NAMALWA (cell line): ENCODE data around the gene ALKBH8.
A peak's percentile ranks its signal among the peaks of the same experiment; 100 is the strongest.
"Not testable (repeated sequence)": the region's sequence is repeated elsewhere in the genome, so short reads cannot be mapped to it uniquely, and the experiment has no call there.

Experiments
- DNase-seq: peaks from one replicate; pipeline ENCODE4 v3.0.0-alpha.2; 2015; ENCODE audit warnings: low spot score

The ALKBH8 gene

DNA sequence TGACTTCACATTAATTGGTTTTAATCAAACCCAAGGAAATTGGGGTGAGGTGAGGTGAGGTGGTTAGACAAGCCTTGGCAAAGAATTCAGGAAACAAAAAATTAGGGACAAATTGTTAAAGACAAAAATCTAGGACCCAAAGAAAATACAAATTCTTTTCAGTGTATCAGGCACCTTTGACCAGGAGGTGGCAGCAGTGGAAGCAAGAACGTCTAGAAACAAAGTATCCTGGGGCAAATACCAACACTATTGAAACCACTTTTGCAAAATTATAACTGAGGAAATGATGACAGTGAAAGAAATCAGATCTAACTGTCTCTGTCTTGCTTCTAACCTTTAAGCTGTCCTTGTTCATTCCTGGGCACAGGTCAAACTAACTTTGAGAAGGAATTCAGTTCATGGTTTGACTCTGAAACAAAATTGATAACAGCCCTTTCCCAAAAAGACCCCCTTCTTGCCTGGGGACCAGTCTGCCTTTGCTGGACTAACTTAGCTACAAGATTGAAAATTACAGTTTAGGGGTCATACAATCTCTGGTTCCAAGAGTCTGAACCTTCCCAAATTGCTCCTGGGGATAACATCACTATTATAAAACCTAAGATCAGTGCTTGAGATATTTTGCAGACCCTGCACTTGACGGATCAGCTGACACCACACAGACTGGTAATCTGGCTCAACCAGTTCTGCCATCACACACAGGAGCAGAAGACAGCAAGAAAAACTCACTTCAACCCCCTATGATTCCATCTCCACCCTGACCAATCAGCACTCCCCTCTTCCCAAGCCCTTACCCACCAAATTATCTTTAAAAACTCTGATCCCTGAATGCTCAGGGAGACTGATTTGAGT is 11.2 kb upstream of the ALKBH8 start:
- DNase-seq: peak; percentile 74

- DNase-seq: no peak
Observed at GRCh38 chr11:107573438-107573837, 7.9 kb upstream of the ALKBH8 start.

- DNase-seq: no peak
Observed at GRCh38 chr11:107570015-107570414, 4.5 kb upstream of the ALKBH8 start.

GRCh38 chr11:107567739-107568335 is 2.3 kb upstream of the ALKBH8 start:
- DNase-seq: peak; percentile 57

GRCh38 chr11:107566569-107566968 is 1.0 kb upstream of the ALKBH8 start:
- DNase-seq: no peak

DNA sequence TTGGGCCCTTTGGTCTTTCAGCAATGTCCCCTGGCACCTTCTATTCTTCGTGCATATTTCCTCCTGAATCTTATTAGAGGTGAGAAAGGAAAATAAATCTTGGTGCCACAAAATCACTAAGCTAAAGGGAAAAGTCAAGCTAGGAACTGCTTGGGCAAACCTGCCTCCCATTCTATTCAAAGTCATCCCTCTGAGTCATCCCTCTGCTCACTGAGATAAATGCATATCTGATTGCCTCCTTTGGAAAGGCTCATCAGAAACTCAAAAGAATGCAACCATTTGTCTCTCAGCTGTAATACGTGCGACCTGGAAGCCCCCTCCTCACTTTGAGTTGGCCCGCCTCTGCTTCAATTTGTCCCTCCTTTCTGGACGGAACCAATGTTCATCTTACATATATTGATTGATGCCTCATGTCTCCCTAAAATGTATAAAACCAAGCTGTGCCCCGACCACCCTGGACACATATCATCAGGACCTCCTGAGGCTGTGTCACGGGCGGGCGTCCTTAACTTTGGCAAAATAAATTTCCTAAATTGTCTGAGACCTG is 493 bp upstream of the ALKBH8 start:
- DNase-seq: not testable (repeated sequence)

GRCh38 chr11:107564877-107565218 is 687 bp downstream of the ALKBH8 start:
- no peak for DNase-seq

- DNase-seq: peak; percentile 81
Observed at GRCh38 chr11:107563702-107564101, 1.8 kb downstream of the ALKBH8 start.

DNA sequence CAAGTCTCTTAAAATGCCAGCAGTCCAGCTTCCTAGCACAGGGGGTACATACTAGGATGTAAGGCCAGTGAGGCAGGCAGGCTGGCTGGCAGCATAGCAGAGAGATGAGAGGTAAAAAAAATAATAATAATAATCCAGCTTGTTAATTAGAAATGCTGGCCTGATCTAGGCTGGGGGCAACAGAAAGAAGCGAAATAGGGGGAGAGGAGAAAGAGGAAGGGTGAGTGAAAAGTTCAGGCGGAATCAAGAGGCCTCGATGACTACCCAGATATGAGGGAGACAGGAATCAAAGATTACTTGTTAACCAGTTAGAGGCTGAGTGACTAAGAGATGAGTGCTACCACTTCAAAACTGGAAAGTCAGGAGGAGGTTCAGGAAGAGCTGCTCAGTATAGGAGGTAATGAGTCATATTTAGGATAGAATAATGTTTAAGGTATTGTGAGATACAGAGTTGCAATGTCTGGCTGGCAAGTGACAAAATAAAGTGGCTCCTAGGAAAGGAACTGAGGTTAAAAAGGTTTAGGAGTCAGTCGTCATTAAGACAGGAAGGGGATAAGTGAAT is 2.8 kb downstream of the ALKBH8 start:
- no peak for DNase-seq

DNA sequence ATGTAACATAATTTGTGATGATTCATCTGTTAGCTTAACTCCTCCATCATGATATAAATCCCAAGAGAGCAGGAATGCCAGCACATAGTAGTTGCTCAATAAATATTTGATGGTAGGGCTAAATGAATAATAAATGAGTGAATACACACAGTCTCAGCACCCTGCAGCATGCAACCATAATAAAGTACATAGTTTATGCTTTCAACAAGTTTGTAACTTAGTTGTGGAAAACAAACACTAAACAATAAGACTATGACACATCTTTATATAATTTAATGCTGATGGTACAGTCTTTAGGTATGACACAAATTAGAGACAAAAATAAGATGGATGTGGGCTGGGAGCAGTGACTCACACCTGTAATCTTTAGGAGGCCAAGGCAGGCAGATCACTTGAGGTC is 3.8 kb downstream of the ALKBH8 start:
- no peak for DNase-seq

GRCh38 chr11:107550304-107550703 is 15.2 kb downstream of the ALKBH8 start:
- DNase-seq: no peak

- DNase-seq: no peak
Observed at GRCh38 chr11:107549954-107550285, 15.6 kb downstream of the ALKBH8 start.

DNA sequence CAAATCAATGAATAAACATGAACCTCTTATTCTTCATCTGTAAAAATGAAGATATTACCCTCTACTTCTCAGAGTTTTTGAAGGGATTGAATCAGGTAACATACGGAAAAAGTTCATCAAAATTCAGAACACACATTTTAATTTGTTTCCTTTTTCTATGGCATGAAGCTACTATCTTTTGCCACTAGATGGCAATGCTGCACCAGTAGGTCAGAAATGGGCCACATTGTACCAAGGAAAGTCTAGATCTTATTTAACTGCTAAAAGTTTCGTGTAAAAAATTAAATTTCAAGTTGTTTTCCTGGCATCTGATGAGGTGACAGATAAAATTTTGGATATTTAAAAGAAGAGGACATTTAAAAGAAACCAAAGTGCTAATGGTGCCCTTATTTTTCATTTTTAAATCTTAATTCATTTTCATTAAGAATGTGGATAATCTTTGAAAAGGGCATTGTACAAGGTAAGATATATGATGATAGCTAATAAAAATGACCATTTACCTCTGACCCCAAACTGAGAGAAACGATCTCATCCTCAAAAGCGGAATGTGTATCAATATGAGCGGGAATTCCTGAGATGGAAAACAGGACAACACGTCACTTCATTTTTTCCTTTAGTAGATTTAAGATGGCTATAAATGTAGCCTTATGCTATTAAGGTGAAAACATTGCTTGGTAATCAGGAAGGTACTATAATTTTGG is 16.1 kb downstream of the ALKBH8 start:
- peak; percentile 72 for DNase-seq

DNA sequence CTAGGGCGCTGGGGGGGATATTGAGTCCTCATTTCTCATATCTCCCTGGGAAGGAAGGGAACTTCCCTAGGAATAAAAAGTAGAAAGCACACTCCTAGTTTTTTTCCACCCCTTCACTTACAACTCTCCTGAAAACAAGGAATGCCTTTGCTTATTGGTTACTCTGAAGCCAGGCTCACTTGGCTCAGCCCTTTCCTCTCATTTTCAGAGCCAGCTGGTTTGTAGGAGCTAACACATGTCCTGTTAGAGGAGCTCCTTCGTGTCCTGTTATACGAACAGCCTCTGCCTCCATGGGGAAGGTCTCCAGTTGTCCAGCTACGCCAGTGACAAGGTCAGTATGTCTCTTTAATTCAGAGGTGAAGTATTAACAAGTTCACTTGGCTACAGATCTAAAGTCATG is 17.6 kb downstream of the ALKBH8 start:
- no peak for DNase-seq

DNA sequence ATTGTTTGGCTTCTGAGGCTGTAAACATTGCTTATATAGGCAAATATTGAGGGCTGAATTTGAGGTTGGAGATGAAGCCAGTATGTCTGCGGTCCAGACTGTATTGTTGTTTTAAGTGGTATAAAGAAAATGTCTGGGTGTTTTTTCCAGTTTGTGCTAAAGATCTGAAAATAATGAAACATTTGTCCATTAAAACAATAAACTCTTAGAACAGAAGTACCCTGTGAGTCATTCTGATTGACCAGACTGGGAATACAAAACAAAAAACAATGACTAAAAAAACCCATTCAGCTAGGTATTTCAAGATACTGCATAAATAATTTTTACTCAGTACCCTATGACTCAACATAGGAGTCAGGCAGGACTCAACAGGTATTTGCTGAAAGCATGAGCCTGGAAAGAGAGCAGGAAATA is 20.4 kb downstream of the ALKBH8 start:
- DNase-seq: no peak

DNA sequence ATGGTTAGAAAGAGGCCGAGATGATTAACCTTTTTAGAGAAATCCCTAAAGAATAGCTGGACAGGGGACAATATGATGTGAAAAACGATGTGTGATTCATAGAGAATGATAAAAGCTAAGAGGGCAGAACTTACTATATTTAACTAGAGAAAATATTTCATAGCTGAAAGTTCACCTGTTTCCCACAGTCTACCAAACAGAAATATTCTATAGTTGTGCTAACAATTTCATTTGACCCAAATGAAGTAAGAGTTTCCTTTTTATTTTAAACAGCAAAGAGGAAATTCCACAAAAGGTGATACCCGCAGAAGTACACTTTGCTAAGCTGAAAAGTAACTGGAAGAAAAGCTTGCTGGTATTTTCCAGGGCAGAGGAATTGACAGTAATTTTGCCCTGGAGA is 26.7 kb downstream of the ALKBH8 start:
- DNase-seq: no peak

DNA sequence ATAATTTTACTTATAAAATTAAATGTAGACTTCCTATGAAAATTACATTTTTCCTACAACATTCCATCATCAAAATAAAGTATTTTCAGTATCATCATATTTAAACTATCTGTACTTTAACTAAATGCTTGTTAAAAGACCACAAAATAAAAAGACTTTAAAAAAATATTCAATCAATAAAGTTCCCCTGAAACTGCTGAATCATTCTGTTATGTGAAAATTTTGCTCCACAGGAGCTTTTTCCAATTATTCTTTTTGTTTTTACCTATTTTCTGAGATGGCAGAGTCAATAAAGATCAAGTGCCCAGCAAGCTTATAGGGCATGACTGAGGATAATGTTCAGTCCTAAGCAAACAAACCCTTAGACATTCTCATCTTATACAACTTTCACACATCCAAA is 27.3 kb downstream of the ALKBH8 start:
- no peak for DNase-seq

DNA sequence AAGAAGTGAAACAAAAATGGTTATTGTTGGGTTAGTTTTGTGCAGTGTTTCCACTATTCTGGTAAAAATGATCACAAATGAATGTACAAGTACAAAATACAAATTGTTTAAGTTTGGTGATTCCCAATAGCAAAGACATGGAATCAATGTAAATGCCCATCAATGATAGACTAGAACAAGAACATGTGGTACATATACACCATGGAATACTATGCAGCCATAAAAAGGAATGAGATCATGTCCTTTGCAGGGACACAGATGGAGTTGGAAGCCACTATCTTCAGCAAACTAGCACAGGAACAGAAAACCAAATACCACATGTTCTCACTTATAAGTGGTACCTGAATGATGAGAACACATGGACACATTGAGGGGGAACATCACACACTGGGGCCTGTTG is 28.4 kb downstream of the ALKBH8 start:
- not testable (repeated sequence) for DNase-seq

DNA sequence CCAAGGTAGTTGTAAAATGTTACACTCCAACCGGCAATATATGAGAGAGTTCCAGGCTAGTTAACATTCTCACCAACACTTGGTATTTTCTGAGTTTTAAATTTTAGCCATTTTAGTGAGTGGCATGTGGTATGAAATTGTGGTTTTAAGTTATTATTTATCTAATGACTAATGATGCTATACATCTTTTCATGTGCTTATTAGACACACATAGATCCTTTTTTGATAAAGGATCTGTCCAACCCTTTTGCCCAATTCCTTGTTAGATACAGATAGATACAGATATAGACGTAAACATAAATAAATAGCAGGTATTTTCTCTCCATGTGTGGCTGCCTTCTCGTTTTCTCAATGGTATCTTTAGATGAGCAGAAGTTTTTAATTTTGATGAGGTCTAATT is 39.3 kb downstream of the ALKBH8 start:
- DNase-seq: no peak

DNA sequence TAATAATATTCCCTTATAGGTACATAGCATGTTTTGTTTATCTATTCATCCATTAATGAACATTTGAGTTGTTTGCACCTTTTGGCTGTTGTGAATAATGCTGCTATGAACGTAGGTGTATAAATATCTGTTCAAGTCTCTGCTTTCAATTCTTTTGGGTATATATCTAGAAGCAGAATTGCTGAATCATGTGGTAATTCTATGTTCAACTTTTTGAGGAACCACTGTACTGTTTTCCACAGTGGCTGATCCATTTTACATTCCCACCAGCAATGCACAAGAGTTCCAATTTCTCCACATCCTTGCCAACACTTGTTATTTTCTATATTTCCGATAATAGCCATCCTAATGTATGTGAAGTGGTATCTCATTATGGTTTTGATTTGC is 56.7 kb downstream of the ALKBH8 start:
- DNase-seq: no peak

- DNase-seq: no peak
Observed at GRCh38 chr11:107508201-107508857, 57.2 kb downstream of the ALKBH8 start.

- DNase-seq: no peak
Observed at GRCh38 chr11:107505647-107506225, 59.8 kb downstream of the ALKBH8 start.
